A549 (cell line): ENCODE data around the gene CRIP2. TPM values are rescaled to one million over a fixed set of nuclear protein-coding genes. Genes with fewer than 3 reads are reported as not detected.
A peak's percentile ranks its signal among the peaks of the same experiment; 100 is the strongest.

ENCODE experiments used
- ATAC-seq, 2 experiments: fragments of 200-7000 bp in 1 of 2; fragments of >200 bp in 1 of 2; cut with Nextera tagmentation in 1 of 2; cut with Tn5 transposase in 1 of 2; 3 replicates each; pipeline versions ENCODE4 v1.8.0 to v1.9.1; 2018 to 2020; ENCODE audit warnings: mild to moderate bottlenecking in 1 of 2, moderate library complexity in 1 of 2
- CTCF ChIA-PET: fragments of 300-600 bp; sonication (Branson Sonifier 250); formaldehyde crosslinking; extraction: SDS; loops from one replicate; lab custom pipeline; 2021; ENCODE audit warnings: antibody characterized with exemption, inconsistent platforms; lab: Yijun Ruan, JAX
- POLR2A ChIA-PET: fragments of 350-600 bp; formaldehyde crosslinking; extraction: SDS; loops from one replicate; lab custom pipeline; 2021; ENCODE audit warnings: antibody characterized with exemption, inconsistent platforms; lab: Yijun Ruan, JAX
- DNase-seq, 2 experiments: peaks; one replicate each; pipeline versions ENCODE4 v3.0.0 to v3.0.0-alpha.2; 2011 to 2016; ENCODE audit warnings: low read depth in 1 of 2, low spot score in 1 of 2
- FAIRE-seq: peaks from 2 replicates; lab custom pipeline; 2011; peaks lifted over from hg19 to GRCh38; lab: Jason Lieb, UNC
- H3K27ac ChIP-seq, 2 experiments: fragments of >200 bp; sonication (Bioruptor Twin); formaldehyde crosslinking; 3 replicates each; pipeline ENCODE4 v1.5.1; 2016 to 2017
- H3K4me1 ChIP-seq: fragments of >200 bp; sonication (Bioruptor Twin); formaldehyde crosslinking; 3 replicates; pipeline ENCODE4 v1.6.1; 2016
- H3K4me2 ChIP-seq: fragments of >200 bp; sonication (Bioruptor Twin); formaldehyde crosslinking; 3 replicates; pipeline ENCODE4 v1.6.1; 2016
- H3K4me3 ChIP-seq: fragments of >200 bp; sonication (Bioruptor Twin); formaldehyde crosslinking; 3 replicates; pipeline ENCODE4 v1.5.1; 2016
- H3K9me3 ChIP-seq: fragments of >200 bp; sonication (Bioruptor Twin); formaldehyde crosslinking; 3 replicates; pipeline ENCODE4 v1.6.1; 2016
- CTCF ChIP-seq: fragments of >200 bp; sonication (Bioruptor Twin); formaldehyde crosslinking; IDR thresholded peaks from 3 replicates; pipeline ENCODE4 v1.5.1; 2016
- E2F6 ChIP-seq: IDR thresholded peaks from 2 replicates; pipeline ENCODE4 v1.6.1; 2012; ENCODE audit warnings: low read depth, borderline replicate concordance
- EHF ChIP-seq: fragments of 250-450 bp; sonication (Bioruptor Pico); IDR thresholded peaks from 2 replicates; pipeline ENCODE4 v1.5.0; 2020; ENCODE audit warnings: mild to moderate bottlenecking
- ELK1 ChIP-seq: fragments of 150-350 bp; IDR thresholded peaks from 2 replicates; pipeline ENCODE4 v1.6.1; 2014; ENCODE audit warnings: low read depth, mild to moderate bottlenecking, low read length
- EP300 ChIP-seq, 2 experiments: fragments of >200 bp; sonication (Bioruptor Twin); formaldehyde crosslinking; IDR thresholded peaks; 2 replicates in 1 of 2; 3 replicates in 1 of 2; pipeline ENCODE4 v1.6.1; 2016 to 2017
- FOSL2 ChIP-seq, 2 experiments: fragments of 450-650 bp in 1 of 2; fragments of >200 bp in 1 of 2; sonication (Bioruptor Twin) in 1 of 2; formaldehyde crosslinking; IDR thresholded peaks; 2 replicates each; pipeline versions ENCODE4 v1.5.0 to v1.6.1; 2016 to 2020; ENCODE audit warnings: mild to moderate bottlenecking in 1 of 2, moderate library complexity in 1 of 2
- HEYL ChIP-seq: fragments of 250-450 bp; sonication (Bioruptor Pico); IDR thresholded peaks from 2 replicates; pipeline ENCODE4 v1.8.0; 2021; ENCODE audit warnings: mild to moderate bottlenecking, moderate library complexity
- HMGXB4 ChIP-seq: fragments of 250-450 bp; sonication (Bioruptor Pico); IDR thresholded peaks from 2 replicates; pipeline ENCODE4 v1.5.0; 2021; ENCODE audit warnings: mild to moderate bottlenecking, moderate library complexity, borderline replicate concordance
- HOXB5 ChIP-seq: fragments of 250-450 bp; sonication (Bioruptor Pico); IDR thresholded peaks from 2 replicates; pipeline ENCODE4 v1.5.0; 2020; ENCODE audit warnings: mild to moderate bottlenecking, moderate library complexity
- JUNB ChIP-seq: fragments of >200 bp; sonication (Bioruptor Twin); formaldehyde crosslinking; IDR thresholded peaks from 2 replicates; pipeline ENCODE4 v1.6.1; 2016
- KDM5A ChIP-seq: fragments of 200-600 bp; sonication (generic); IDR thresholded peaks from 2 replicates; pipeline ENCODE4 v1.6.1; 2016; ENCODE audit warnings: antibody characterized with exemption, mild to moderate bottlenecking
- MAZ ChIP-seq: fragments of 150-350 bp; IDR thresholded peaks from 2 replicates; pipeline ENCODE4 v1.6.1; 2014; ENCODE audit warnings: antibody characterized with exemption, low read depth, low read length, borderline replicate concordance
- NFE2L2 ChIP-seq: fragments of 150-350 bp; conservative IDR thresholded peaks from 2 replicates; pipeline ENCODE4 v1.6.1; 2014; ENCODE audit warnings: low read length
- NR3C1 ChIP-seq: fragments of >200 bp; sonication (Bioruptor Twin); formaldehyde crosslinking; IDR thresholded peaks from 3 replicates; pipeline ENCODE4 v1.6.1; 2017
- RCOR1 ChIP-seq: fragments of 150-350 bp; IDR thresholded peaks from 2 replicates; pipeline ENCODE4 v1.6.1; 2014; ENCODE audit warnings: antibody characterized with exemption, low read length, low read depth
- REST ChIP-seq: fragments of 200-600 bp; sonication (generic); IDR thresholded peaks from 2 replicates; pipeline ENCODE4 v1.6.1; 2016; ENCODE audit warnings: antibody characterized with exemption, mild to moderate bottlenecking, moderate library complexity
- SMC3 ChIP-seq: fragments of >200 bp; sonication (Bioruptor Twin); formaldehyde crosslinking; IDR thresholded peaks from 3 replicates; pipeline ENCODE4 v1.6.1; 2018; ENCODE audit warnings: inconsistent platforms
- TFCP2L1 ChIP-seq: fragments of 250-450 bp; sonication (Bioruptor Pico); IDR thresholded peaks from 2 replicates; pipeline ENCODE4 v1.5.0; 2021; ENCODE audit warnings: mild to moderate bottlenecking
- TP53 ChIP-seq: fragments of 250-450 bp; sonication (Bioruptor Pico); IDR thresholded peaks from 2 replicates; pipeline ENCODE4 v1.5.0; 2021; ENCODE audit warnings: mild to moderate bottlenecking, moderate library complexity
- ZSCAN20 ChIP-seq: fragments of 250-450 bp; sonication (Bioruptor Pico); IDR thresholded peaks from 2 replicates; pipeline ENCODE4 v1.8.0; 2022; ENCODE audit warnings: mild to moderate bottlenecking, moderate library complexity
- WGBS: methylation state at CpG from one replicate; pipeline ENCODE4 v1.1.6; 2017; ENCODE audit errors: missing lambda C conversion rate; 5-methylcytosine and 5-hydroxymethylcytosine counted together
- polyA plus RNA-seq, 4 experiments: library from polyadenylated mRNA; depleted of rRNA in 3 of 4; stranded (reverse); fragments of >200 nt; fragmentation: RNase III in 1 of 4; extraction: RNeasy Plus Mini Kit Qiagen cat#74134 plus additional on column Dnase treatment in 1 of 4; gene quantifications; 2 replicates in 3 of 4; 3 replicates in 1 of 4; pipeline ENCODE4 v1.2.3, GENCODE V29; 2011 to 2017

Gene CRIP2
- polyA plus RNA-seq, 2 of the 4 experiments (the other 2 are of a cell fraction): 41.0 to 67.3 TPM

- WGBS: 63% methylated on average over 6 of the region's 20 CpGs
- DNase-seq: no peak
- ATAC-seq: peak in 1 of 2 experiments; percentile 10; a peak in 3 of 6 replicates
- TF ChIP-seq CTCF (no peak), KDM5A (no peak), TP53 (CRISPR knock-in tag) (no peak), HEYL (CRISPR knock-in tag) (no peak), SMC3 (no peak), JUNB (no peak), ELK1 (no peak), EP300 (IDR thresholded peaks at IDR 0.05) (no peak), EHF (no peak), NFE2L2 (no peak), MAZ (no peak), RCOR1 (no peak), REST (no peak)
- CTCF ChIA-PET: interaction anchor here (1.0 to 9.6 kb wide), 3 partner anchors 9 to 25 kb away, joined by 3 to 58 read pairs (median 8); partner anchors contain the start of gene TEDC1
- peaks cover 11% of the 10 kb centered on the region for H3K4me1 ChIP-seq
- H3K9me3 ChIP-seq: no peaks in the 10 kb centered on the region
- POLR2A ChIA-PET: no interaction called here
- peak overlapping the region in 1 of 2 experiments; percentile 16; a peak in 1 of 6 replicates for H3K27ac ChIP-seq
- no peak for FAIRE-seq
- H3K4me2 ChIP-seq: no peak overlapping the region; the same call in 2 of the 3 replicates
- H3K4me3 ChIP-seq: no peak overlapping the region
These were observed 9.2 kb upstream of the CRIP2 start for GRCh38 chr14:105465209-105466031.

- 93% methylated on average over 29 of the region's 53 CpGs for WGBS
- no peak overlapping the region for H3K27ac ChIP-seq
- TF ChIP-seq TFCP2L1 (CRISPR knock-in tag) (no peak), MAZ (no peak), HMGXB4 (CRISPR knock-in tag) (no peak), EP300 (IDR thresholded peaks at IDR 0.05) (no peak), ZSCAN20 (CRISPR knock-in tag) (no peak), FOSL2 (IDR thresholded peaks at IDR 0.05) (no peak), FOSL2 (CRISPR knock-in tag; IDR thresholded peaks at IDR 0.05) (no peak), NFE2L2 (no peak), E2F6 (no peak), REST (no peak), NR3C1 (no peak), HOXB5 (CRISPR knock-in tag) (no peak)
These were observed 7.9 kb upstream of the CRIP2 start for GRCh38 chr14:105466531-105467248.

More at GRCh38 chr14:105466531-105467248, 7.9 kb upstream of the CRIP2 start:
- peaks cover 21% of the 10 kb centered on the region for H3K4me1 ChIP-seq
- ATAC-seq: no peak
- ChIA-PET POLR2A (no interaction called here), CTCF (interaction anchor here (1.9 to 9.6 kb wide), 3 partner anchors 14 to 23 kb away, joined by 8 to 107 read pairs (median 58); partner anchors contain the start of gene TEDC1)
- FAIRE-seq: no peak
- no peaks in the 10 kb centered on the region for H3K9me3 ChIP-seq
- H3K4me3 ChIP-seq: no peak overlapping the region
- no peak for DNase-seq
- no peak overlapping the region for H3K4me2 ChIP-seq
